ENCODE data around the gene ROR2.

- TF ChIP-seq POLR2A (IDR thresholded peaks at IDR 0.05) (no peak), CTCF (IDR thresholded peaks at IDR 0.05) (no peak)
These were observed 164.6 kb downstream of the ROR2 start for GRCh38 chr9:91785447-91785842.

Data from uterus (tissue), 2 donors.